ENCODE results near the gene C1QA.
"Not testable (repeated sequence)": the region's sequence is repeated elsewhere in the genome, so short reads cannot be mapped to it uniquely, and the experiment has no call there.

DNA sequence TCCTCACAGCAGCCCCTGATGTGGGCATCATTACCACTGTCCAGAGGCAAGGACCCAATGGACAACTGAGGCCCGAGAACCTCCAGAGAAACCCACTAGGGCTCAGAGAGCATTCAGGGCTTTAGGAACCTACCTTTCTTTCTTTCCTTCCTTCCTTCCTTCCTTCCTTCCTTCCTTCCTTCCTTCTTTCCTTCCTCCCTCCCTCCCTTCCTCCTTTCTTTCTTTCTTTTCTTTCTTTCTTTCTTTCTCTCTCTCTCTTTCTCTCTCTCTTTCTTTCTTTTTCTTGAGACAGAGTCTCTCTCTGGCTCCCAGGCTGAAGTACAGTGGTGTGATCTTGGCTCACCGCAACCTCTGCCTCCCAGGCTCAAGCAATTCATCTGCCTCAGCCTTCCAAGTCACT, 32.4 kb downstream of the C1QA start:
- TF ChIP-seq, protein P1, sequence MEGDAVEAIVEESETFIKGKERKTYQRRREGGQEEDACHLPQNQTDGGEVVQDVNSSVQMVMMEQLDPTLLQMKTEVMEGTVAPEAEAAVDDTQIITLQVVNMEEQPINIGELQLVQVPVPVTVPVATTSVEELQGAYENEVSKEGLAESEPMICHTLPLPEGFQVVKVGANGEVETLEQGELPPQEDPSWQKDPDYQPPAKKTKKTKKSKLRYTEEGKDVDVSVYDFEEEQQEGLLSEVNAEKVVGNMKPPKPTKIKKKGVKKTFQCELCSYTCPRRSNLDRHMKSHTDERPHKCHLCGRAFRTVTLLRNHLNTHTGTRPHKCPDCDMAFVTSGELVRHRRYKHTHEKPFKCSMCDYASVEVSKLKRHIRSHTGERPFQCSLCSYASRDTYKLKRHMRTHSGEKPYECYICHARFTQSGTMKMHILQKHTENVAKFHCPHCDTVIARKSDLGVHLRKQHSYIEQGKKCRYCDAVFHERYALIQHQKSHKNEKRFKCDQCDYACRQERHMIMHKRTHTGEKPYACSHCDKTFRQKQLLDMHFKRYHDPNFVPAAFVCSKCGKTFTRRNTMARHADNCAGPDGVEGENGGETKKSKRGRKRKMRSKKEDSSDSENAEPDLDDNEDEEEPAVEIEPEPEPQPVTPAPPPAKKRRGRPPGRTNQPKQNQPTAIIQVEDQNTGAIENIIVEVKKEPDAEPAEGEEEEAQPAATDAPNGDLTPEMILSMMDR (IDR thresholded peaks at IDR 0.05): not testable (repeated sequence)
- not testable (repeated sequence) for TF ChIP-seq POLR2A (IDR thresholded peaks at IDR 0.05)
